ENCODE results near the gene TMEM116.
A peak's percentile ranks its signal among the peaks of the same experiment; 100 is the strongest.

DNA sequence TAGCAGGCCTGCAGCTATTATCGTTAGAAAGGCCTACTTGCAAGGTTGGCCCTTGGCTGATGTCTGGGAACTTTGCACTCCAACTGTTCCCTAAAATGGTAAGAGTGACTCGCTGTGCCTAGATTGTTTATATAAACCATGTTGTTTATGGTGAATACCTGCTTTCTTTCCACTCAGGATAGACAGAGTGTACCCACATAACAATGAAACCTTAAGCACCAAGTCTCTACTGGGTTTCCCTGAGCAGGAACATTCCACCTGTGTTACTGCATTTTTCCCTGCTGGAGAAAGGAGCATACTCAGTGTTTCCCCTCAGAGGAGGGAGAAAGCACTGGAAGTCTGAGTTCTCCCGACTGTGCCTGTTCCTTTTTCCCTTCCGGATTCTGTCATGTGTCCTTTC, 33.0 kb upstream of the TMEM116 start:
- TF ChIP-seq EP300 (IDR thresholded peaks at IDR 0.05) (peak; percentile 72 to 97 (median 86)), POLR2A (IDR thresholded peaks at IDR 0.05) (no peak)

All from sigmoid colon (tissue), 4 donors.